Measurements from ENCODE around the gene SLC8A1.

Gene SLC8A1

DNA sequence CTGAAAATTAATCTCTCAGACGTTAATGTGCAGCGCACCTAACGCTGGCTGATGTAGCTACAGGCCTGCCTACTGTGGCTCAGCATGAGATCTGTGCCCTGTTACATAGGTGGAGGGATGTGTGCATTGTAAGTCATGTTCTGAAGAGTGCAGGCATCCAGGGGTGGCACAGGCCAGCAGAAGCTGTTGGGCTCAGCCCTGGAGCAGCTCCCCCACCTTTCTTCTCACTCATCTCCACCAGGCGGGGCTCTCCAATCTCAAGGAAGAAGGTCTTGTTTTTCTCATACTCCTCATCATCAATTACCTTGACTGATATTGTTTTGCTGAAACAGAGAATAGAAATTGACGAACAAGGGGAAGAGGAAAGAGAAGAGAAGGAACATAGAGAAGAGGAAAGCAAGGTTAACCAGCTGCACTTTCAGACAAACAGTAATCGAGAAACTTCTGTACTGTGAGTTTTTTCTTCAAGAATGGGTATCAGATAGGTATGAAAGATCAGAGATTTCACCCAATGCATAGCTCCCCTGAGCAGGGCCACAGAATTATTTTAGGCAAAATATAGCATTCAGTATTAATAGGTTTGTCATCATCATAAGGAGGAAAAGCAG lies 273.6 kb downstream of the SLC8A1 start:
- DNase-seq = no peak

DNA sequence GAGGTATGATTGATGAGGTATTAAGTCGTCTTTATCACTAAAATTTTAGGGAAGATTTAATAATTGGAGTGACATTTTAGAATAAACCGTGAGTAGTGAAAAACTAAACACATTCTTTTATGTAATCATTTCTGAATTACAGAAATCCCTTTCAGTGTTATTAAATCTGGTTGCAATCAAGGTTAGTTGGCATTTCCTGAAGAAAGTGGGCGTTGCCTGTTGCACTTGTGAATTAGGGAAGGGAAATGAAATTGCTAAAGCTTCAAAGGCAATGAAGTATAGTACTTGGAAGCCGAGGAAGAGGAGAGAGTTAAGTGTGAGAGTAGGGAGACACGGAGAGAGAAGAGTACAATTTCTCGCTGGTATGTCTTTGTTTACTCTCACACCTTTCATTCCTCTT lies 274.5 kb downstream of the SLC8A1 start:
- no peak for DNase-seq

DNA sequence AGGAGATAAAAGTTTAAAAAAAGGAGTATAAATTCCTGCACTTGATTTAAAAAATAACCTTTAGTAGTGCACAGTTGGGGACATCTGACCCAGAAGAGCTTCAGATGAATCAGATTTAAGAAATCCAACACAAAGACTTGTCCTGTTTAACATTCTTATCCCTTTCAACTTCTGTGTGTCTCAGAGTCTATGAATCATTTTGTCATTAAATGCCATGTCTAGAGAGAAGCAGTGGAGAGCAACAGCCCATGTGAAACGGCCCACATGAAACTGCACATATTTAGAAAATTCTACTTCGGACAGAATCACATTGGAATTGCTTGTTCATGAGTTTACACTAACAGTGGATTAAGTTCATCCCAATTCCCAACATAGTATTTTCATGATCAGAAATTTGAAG lies 278.6 kb downstream of the SLC8A1 start:
- DNase-seq = no peak

DNA sequence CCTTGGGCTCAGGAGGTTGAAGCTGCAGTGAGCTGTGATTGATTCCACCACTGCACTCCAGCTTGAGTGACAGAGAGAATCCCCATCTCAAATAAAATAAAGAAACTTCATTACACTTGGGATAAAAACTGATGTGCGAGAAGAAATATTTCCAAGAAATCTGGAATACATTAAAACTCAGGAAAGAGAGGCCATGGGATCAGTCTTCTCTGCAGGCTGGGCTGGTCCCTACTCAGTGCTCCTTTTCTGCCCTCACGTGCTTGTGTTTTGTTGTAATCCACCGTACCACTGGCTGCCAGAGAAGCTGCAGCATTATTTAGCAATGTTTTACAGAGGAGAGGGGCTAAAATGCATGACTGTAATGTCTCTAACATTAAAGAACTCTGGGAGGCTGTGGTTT lies 282.0 kb downstream of the SLC8A1 start:
- DNase-seq = no peak

DNA sequence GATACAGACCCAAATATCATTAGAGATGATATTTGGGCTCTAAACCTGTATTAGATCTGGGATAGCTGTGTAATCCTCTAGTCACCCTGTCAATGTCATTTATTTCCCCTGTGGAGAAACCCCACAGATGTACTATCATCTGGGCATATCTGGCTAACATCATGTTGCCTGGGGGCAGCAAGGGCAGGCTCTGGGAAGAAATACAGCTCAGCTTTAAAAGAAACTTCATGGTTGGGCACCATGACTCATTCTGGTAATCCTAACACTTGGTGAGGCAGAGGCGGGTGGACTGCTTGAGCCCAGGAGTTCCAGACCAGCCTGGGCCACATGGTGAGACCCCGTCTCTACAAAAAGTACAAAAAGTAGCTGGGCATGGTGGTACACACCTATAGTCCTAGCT lies 282.5 kb downstream of the SLC8A1 start:
- DNase-seq = no peak

- DNase-seq = no peak
Measured at GRCh38 chr2:40168546-40168945, 283.3 kb downstream of the SLC8A1 start.

DNA sequence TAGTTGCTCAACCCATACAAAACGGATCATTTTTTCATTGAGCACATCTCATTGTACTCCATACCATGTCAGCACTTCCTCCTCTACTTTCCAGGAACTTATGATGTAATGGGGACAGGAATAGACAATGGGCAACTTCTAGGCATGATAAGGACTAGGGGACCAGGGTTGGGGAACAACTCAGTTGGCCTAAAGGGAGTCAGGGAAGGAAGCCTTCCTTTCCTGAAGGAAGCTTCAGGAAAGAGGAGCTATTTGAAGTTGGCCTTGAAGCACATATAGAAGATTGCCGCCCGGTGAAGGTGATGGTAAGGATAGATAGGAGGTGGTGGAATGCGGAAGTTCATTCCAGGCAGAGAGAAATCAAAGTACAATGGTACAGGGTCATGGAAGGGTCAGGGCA lies 283.9 kb downstream of the SLC8A1 start:
- no peak for DNase-seq

DNA sequence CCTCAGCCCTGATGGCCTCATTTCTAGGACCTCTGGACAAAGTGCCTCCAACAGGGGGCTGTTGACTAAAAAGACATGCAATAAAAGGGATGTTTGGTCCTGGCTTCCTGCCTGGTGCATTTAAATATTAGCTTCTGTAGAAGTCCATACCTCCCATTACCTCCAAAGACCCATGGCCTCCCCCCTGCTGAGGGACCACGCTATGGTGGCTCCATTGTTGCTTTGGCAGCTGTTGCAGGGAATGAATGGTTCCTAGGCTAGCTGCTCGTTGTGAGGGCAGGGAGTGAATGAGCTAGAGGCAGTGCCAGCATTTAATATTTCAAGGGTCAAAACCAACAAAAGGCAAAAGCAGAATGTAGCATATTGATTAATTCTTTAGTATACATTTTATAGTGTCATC lies 285.9 kb downstream of the SLC8A1 start:
- DNase-seq = no peak

DNA sequence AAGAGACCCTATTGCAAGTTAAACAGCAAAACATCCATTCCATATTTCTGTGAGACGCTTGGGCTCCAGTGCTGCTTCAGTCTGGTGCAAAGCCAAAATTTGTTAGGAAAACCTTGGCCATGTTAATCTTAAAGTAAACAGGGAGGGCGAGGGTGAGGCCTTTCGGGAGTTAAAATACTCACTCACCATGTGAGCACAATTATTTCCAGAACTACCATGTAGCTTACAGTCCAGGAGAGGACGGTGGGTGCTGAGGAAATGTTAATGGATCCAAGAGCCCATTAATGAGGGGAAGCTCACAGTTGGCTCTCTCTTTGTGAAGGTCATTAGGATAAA lies 286.4 kb downstream of the SLC8A1 start:
- DNase-seq = no peak

- no peak for DNase-seq
Measured at GRCh38 chr2:40164736-40165508, 287.0 kb downstream of the SLC8A1 start.

- no peak for DNase-seq
Measured at GRCh38 chr2:40161986-40162385, 289.9 kb downstream of the SLC8A1 start.

DNA sequence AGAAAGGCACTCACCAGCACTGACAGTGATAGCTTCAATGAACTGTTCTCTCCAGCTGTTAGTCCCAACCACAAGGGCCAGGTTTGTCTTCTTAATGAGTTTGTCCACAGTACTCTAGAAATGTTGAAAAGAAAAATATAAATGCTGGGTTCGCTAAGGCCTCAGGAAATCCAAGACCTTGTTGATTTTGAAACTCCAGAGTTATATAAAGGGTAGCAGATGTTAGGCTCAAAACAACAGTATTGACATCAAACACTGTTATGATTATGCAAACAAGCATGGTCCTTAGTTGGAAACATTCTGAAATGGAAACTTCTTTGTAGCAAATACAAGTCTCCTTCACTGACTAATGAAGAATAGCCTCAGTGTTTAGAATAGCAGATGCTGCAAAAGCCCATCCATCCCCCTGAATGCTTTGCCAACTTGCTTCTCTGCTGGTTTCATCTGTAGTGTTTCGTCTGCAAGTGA lies 291.1 kb downstream of the SLC8A1 start:
- no peak for DNase-seq

DNA sequence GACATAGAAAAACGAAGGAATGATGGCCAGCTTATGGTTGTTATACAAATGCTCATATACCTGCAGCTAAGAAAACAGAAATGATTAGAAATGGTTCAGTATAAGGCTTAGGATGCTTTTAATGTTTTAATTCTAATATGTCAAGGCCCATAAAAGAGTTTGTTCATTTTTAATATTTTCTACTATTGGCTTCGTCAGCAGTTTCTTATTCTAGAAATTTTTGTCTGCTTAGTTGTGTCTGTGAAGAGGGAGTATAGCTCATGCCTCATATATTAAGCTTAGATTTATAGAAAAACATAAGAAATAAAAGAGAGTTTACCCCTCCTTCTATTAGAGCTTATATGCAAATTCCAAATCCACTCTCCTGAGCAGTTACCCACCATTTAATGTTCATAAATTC lies 292.6 kb downstream of the SLC8A1 start:
- no peak for DNase-seq

DNA sequence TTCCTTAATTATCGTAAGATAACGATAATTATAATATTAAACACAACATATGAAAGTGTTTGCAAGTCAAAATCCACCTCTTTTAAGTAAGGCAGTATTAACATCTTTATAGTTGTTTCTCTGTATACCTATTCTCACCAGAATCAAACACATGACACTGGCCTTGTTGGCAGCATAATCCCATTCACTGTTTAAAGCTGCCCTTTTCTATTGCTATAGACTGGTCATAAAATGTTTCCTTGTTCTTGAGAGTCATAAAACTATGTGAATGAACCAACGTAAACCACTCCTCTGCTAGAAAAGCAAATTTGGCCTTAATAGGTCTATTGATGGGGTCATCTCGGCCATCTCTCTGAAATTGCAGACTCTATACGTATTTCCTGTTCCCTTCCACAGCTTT lies 293.1 kb downstream of the SLC8A1 start:
- DNase-seq = no peak

GRCh38 chr2:40155728-40156127 lies 296.2 kb downstream of the SLC8A1 start:
- DNase-seq = no peak

GRCh38 chr2:40150266-40150665 lies 301.6 kb downstream of the SLC8A1 start:
- no peak for DNase-seq

DNA sequence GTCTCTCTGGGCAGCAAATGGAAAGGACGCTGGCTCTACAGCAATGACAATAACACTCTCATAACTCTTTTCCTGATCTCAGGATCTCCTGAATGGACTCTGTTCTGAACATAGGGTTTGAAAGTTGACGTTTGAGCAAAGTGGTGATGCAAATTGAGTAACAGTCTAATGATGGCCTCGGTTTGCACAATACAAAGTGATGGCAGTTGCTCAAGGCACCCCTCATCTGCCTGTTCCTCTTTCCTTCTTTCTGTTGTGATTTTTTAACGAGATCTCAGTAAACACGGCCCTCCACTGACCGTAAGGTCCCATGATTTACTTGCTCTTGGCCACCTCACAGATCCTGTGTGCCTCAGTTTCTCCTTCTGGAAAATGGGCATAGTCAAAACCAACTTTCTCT lies 303.6 kb downstream of the SLC8A1 start:
- no peak for DNase-seq

DNA sequence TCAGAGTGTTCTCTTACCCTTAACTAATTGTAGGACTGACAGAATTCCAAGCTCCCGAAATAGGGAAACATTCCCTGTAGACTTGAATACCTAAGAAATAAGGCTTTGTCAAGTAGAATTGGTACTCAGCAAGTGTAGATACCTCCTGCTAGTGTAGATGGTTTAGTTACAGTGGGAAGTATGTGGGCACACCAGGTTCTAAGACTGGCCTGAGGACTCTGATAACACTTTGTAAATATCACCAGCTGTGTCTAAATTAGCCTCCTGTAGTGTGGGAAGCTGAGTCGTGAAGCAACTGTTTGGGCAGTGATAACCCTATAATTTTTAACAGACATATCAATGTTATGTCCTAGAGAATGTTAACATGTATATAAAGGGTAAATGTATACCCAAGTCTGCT lies 304.5 kb downstream of the SLC8A1 start:
- DNase-seq = no peak

DNA sequence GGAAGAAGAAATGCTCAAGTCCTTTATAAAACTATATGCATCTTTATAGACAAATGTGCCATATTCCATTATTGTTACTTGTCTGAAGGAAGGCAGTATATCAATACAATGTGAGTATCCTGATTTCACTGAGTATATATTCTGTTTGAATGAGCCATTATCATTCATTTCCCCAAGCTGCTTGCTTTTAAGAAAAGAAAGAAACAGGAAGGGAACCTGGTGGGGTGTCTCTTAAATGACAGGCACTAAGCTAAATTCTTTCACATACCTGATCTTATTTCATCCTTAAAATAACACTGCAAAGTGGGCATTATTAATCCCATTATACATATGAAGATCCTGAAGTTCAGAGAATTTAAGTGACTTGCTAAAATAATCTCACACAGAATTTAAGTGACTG lies 307.9 kb downstream of the SLC8A1 start:
- no peak for DNase-seq

- DNase-seq = no peak
Measured at GRCh38 chr2:40138314-40138713, 313.6 kb downstream of the SLC8A1 start.

DNA sequence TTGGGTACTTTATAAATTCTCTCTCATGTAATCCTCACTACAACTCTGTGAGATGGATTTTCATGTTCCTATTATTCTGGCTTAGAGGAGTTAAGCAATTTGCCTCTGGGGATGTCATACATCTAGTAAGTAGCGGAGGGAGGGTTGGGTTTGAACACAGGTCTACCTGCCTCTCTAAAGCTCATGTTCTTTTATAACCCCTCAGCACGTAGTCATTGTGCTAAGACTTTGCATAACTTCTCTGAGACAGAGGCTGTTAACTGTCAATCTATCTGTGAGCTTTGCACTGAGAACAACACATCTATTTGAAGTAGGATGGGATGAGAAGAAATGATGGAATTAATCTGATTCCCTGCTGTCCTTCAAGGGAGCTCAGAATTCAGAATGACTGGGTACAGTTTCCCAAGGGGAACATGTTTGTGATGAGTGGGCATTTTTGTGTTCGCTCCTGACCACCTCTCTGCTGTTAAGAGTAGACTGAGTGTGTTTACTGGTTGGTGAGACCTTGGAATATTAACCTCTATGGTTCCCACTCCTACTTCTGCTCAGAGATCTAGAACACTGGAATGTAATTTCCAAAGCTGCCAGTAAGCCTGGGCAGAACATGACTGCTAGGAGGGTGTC lies 320.7 kb downstream of the SLC8A1 start:
- DNase-seq = no peak

DNA sequence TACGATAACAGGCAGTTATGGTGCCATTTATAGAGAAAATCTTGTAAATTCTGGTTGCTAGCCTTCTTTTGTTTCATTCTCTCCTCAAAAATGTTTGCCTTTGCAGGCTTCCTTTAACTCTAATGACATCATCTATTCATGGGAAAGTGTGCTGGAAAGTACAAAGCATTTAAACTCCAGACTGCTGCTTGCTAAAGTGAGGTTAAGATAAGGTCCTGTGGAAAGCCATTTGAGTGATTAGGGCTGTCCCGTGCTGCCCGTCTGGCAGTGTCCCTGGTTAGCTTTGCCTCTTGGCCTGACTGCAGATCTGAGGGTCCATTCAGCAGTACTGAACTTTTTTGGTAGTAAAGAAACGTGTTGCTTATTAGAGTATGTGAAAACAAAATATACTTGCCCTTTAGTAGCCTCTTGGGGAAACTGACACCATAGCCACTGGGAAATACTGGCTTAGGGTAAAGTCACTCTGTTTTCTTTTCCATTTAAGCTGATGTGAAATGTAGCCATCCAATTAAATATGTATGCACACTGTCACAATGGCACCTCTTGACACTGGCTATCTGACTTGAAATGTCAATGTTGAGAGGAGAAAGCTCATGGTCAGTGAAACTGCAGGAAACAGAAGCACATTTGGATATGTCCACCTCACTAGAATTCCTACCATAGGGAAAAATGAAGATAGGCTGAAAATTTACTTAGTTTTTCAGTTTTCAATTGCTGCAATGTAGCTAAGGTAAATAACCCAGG lies 321.5 kb downstream of the SLC8A1 start:
- DNase-seq = no peak

- DNase-seq = no peak
Measured at GRCh38 chr2:40129725-40130124, 322.2 kb downstream of the SLC8A1 start.

DNA sequence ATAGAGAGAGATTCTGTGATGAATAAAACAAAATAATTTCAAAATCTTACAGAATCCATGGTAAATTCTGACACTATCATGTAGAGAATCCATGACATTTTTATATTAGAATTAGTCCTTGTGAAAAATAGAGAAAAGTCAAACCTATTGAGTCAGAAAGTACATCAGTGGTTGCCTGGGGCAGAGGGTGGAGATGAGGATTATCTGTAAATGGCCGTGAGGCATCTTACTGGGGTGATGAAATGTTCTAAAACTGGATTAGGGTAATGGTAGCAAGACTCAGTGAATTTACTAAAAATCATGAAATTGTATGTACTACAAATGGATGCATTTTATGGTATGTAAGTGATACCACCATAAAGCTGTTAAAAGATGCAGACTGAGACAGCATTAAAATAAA lies 323.1 kb downstream of the SLC8A1 start:
- no peak for DNase-seq

All from activated effector memory CD4-positive, alpha-beta T cell treated with Interleukin-2 at 50 U/mL for 16 hours (primary cell).